Stimulated activated CD4-positive, alpha-beta T cell treated with anti-CD3 and anti-CD28 coated beads, Interleukin-15, amount 100 ng/mL, for 1 hour (primary cell): ENCODE measurements around the gene RPRD1A.
"Not testable (repeated sequence)": the region's sequence is repeated elsewhere in the genome, so short reads cannot be mapped to it uniquely, and the experiment has no call there.

Experiments
- DNase-seq, 2 donors: peaks; one replicate each; pipeline ENCODE4 v3.0.0-alpha.2; 2020; ENCODE audit warnings: low read depth in 1 of 2, low spot score in 1 of 2

Gene RPRD1A

DNA sequence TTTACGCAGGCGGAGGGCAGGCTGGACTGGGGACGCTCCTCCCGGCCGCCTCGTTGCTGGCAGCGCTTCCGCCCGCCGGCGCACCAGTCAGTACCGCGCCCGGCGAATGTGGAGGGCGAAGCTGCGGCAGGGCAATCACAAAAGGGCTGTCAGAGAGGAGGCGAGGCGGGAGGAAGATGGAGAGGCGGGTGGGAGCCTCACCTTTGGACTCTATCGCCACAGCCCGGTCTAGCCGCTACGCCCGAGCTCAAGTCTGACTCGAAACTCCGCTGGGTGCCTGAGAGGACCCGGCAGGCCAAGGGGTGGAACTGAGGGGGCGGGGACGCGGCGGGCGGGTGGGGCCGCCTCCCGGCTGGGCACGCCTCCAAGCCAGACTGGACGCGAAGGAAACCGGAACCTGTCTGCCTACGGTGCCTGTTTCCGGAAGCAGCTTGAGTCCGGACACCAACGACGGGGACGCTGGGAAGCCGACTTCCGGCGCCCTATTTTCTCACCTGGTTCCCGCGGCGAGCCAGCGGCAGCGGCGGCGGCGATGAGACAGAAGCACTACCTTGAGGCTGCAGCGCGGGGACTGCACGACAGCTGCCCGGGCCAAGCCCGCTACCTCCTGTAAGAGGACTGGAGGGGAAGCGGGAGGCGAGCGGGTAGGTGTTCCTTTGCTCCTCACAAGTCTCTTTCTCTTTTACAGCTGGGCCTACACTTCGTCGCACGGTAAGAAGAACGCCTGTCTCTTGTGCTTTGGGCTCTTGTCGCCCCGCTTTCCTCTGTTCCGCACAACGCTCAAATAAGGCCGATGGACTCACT is 95.0 kb downstream of the RPRD1A start, which contains the start of gene RMP24:
RMP24 (plus strand) TSS at position 483 of the 804 bp plus-strand sequence.
- peak; percentile 89 to 90 for DNase-seq

DNA sequence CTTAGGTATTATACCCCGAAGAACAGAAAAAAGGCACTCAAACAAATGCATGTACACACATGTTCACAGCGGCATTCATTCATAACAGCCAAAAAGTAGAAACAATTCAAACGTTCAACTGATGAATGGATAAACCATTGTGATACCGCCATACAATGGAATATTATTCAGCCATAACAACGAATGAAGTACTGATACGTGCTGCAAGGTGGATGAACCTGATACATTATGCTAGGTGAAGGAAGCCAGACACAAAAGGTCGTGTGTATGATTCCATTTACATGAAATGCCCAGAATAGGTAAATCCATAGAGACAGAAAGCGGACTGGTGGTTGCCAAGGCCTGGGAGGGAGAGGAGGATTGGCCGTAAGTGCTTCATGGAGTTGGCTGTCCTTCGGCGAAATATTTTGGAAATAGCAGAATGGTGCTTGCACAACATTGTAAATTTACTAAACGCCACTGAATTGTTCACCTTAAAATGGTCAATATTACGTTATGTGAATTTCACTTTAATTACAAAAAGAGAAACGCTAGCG is 95.6 kb downstream of the RPRD1A start:
- no peak for DNase-seq

DNA sequence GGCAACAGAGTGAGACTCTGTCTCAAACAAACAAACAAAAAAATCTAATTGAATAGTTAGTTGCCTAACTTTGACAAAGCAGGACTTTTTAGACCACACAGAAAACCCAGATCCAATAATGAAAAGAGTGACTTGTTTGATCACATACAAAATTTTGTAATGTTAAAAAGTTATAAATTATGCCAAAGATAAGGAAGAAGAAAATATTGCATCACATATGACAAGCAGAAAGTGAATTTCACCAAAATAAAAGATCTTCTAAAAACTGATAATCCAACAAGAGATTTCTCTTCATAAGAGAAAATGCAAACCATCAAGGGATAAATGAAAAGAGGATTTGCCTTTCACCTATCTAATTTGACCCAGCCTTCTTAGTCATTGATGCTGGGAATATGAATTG is 97.7 kb downstream of the RPRD1A start:
- DNase-seq: no peak

DNA sequence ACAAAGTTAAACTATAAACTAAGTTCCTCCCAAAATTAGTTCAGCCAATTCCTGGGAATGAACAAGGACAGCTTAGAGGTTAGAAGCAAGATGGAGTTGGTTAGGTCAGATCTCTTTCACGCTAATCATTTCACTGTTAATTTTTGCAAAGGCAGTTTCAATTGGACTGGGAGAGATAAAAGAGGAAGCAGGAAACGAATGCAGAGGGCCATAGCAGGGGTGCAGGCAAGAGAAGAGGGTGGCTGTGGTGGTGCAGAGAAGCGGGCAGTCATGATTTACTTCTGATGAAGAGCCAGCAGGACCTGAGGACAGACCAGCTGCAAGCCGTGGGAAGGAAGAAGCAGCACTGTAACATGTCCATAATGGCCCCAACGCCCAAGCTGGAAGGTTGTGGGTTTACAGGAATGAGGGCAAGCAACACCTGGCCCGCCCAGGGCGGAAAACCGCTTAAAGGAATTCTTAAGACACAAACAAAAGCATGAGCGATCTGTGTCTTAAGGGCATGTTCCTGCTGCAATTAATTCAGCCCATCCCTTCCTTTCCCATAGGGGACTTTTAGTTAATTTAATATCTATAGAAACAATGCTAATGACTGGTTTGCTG is 99.0 kb downstream of the RPRD1A start:
- no peak for DNase-seq

DNA sequence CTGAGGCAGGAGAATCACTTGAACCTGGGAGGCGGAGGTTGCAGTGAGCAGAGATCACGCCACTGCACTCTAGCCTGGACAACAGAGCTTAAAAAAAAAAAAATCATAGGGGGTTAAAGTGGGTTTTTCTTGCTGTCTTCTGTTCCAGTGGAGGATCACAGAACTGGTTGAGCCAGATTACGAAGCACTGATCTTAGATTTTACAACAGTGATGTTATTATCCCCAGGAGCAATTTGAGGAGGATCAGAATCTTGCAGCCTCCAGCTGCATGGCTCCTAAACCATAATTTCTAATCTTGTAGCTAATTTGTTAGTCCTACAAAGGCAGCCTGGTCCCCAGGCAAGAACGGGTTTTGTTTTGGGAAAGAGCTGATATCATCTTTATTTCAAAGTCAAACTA is 99.5 kb downstream of the RPRD1A start:
- DNase-seq: not testable (repeated sequence)

DNA sequence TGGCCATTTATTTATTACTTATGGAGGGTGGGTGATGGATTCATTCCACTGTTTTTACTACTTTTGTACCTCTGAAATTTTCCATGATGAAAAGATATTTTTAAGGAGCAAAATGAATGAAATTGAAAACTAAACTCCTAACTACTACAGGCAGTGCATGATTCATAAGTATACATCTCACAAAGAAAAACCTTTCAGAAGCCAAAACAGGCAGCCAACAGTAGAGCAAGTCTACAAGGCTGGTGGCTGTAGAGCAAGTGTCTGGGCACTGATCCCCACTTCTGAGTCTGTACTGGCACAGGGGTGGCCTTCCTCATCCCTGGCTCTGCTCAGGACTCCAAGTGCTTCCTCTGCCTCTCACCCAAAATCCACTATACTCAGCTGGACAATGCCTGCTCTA is 103.0 kb downstream of the RPRD1A start:
- DNase-seq: no peak

DNA sequence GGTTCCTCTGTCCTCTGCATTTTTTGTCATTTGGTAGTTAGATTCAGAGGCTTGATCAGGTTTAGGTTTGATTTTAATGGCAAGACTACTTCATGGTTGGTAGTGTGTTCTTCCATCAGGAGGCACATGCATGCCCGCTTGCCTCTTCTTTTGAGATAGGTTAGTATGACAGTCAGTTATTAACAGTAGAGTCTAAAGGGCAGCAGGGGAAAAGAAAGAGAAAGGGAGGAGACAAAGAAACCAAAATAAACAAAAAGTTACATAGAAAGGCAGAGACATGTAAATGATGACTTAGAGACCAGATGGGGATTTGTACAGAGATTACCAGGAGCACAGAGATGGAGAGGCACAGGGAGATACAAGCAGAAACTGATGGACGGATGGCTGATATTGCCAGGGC is 105.0 kb downstream of the RPRD1A start:
- DNase-seq: no peak

DNA sequence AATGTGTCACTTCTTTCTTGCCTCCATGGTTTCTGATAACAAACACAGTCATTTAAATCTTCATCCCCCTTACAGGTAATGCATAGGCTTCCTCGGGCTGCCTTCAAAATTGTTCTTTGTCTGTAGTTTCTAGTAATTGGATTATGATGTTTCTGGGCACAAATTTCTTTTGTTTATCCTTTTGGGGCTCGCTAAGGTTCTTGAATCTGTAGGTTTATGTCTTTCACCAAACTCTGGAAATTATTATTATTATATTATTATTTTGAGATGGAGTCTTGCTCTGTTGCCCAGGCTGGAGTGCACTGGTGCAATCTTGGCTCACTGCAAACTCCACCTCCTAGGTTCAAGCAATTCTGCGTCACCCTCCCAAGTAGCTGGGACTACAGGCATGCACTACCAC is 111.1 kb downstream of the RPRD1A start:
- no peak for DNase-seq

DNA sequence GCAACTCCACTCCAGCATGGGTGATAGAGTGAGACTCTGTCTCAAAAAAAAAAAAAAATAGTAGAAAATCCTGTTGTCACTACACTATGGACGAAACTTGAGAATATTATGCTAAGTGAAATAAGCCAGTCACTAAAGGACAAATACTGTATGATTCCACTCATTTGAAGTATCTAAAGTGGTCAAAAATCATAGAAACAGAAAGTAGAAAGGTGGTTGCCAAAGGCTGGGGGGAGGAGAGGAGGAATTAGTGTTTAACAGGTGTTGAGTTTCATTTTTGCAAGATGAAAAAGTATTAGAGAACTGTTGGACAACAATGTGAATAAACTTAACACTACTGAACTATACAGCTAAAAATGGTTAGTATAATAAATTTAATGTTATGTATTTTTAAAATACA is 113.7 kb downstream of the RPRD1A start:
- no peak for DNase-seq

DNA sequence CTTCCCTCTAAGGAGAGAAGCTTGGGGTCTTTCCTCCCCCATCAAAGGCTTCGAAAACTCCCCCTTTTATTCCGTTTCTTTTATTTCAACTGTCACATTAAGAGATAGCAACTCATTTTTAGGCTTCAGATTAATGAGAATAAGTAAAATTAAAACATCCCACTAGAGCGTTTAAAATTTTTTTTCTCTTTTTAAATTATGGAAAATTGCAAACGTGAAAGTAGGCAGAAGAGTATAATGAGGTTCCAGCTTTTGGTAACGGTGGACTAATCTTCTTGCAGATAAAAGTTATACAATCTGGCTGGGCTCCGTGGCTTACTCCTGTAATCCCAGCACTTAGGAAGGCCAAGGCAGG is 116.8 kb downstream of the RPRD1A start:
- DNase-seq: no peak

DNA sequence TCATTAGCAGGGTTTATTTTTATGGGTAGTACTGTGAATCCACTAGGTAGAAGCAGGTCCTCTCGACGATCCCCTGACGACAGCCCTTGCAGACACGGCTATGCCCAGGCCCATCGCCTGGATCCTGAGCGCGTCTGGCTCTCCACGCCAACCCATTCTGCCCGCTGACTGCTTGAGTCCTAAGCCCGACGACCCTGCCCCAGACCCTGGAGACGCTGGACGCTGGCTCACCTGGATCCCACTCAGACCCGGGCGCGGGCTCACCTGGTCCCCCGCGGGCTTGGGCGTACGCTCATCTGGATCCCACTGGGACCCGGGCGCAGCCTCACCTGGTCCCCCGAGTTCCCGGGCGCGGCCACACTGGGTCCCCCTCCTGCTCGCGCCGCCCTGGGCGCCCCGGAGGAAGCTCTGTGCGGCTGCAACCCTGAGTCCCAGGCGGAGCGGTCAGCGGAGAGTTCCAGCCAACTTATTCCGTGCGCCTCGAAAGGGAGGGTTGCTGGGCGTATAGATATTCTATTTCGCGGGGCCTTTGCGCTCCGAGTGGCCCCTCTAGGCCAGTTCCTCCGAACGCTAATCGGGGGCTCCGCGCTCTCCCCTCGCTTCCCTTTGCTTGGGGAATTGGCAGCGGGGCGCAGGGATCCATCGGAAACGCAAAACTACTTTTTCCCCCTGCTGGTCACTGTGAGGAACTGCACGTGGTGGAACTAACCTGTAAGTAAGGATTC is 117.3 kb downstream of the RPRD1A start:
- peak; percentile 12 to 24 for DNase-seq

DNA sequence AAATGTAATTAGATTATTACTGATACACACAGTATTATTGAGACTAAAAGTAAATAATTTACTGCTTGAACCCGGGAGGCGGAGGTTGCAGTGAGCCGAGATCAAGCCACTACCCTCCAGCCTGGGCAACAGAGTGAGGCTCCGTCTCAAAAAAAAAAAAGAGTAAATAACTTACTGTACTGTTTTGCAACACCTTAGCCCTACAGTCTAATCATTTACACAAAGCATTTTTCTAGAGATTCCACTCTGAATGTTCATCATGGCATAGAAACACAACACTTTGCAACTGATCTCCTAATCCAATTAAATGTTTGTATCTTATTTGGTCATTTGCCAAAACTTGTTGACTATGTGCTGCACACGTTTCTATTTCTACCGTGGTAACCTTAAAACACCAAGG is 118.3 kb downstream of the RPRD1A start:
- DNase-seq: no peak

DNA sequence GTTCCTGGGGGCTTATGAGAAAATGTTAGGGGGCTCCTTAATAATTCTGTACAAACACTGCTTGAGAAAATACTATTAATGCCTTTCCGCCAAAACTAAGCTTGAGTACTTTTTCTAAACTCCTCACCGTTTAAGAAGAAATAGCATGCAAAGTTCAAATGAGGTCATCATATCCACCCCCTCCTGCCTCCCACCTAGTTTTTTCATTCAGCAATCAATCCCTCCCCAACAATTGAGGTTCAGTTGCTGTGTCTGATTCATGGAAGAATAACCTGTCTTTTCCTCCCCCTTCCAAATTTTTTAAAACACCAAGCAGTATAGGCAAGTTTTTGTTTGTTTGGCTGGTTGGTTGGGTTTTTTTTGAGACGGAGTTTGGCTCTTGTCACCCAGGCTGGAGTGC is 119.3 kb downstream of the RPRD1A start:
- DNase-seq: no peak

DNA sequence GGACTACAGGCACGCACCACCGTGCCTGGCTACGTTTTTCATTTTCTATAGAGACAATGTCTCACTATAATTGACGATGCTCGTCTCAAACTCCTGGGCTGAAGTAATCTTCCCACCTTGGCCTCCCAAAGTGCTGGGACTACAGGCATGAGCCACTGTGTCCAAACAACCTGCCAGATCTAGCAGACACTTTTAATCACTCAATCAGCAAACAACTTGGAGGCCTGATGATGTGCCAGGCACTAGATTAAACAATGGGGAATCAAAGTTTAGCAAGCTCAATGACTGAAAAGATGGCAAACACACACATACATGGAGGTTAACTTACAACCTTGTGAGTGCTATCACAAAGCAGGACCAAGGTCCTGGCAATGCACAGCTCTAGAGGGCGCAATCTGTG is 124.7 kb downstream of the RPRD1A start:
- no peak for DNase-seq

DNA sequence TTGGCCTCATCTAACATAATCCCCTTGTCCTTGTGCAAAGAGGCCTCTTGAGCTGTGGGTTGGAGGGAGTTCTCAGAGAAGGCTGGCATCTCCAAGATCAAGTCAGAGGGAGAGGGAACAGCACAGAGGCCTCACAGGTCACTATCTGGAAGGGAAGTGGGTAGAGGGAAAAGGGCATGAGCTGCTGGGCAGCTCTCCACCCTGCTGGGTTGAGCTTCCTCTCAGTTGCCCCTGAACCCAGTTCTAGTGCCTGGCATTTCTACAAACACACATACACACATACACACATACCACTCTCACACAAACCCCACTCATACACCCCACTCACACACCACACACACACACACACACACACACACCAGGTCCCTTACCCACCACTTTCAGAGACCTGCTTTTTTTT is 125.2 kb downstream of the RPRD1A start:
- no peak for DNase-seq

DNA sequence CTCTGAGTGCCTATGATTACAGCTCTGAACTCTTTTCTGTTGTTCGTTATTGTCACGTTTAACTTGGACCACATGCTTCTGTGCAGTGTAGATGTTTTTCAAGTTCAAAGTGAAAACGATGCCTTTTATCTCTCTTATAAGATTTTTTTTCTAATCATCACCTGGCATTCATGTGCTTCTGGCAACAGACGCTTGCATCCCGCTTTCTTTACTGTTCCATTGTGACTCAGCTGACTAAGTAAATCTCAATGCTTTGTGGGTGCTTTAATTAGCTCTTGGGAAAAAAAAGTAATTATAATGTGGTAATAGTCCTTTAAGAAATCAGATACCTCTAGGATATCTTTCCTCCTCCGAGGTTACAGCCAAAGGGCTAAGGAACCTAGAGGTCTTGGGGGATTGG is 126.1 kb downstream of the RPRD1A start:
- DNase-seq: no peak
